ENCODE measurements around the gene SMPDL3A.
"Not testable (repeated sequence)": the region's sequence is repeated elsewhere in the genome, so short reads cannot be mapped to it uniquely, and the experiment has no call there.

Gene SMPDL3A

GRCh38 chr6:122747573-122747972 lies 41.5 kb upstream of the SMPDL3A start:
- intact Hi-C loops (cut with DNase I; ENCODE audit: low total_unique reads), result no loop called here
- H3K9me3 ChIP-seq, result no peaks in the 10 kb centered on the region
- no peak for TF ChIP-seq CTCF (IDR thresholded peaks at IDR 0.05)
- no peak overlapping the region for H3K4me3 ChIP-seq
- no peak for DNase-seq
- no peaks in the 10 kb centered on the region for H3K4me1 ChIP-seq
- H3K27ac ChIP-seq, result no peak overlapping the region
- H3K36me3 ChIP-seq, result no peaks in the 10 kb centered on the region
- no peaks in the 10 kb centered on the region for H3K27me3 ChIP-seq

GRCh38 chr6:122748945-122749344 lies 40.1 kb upstream of the SMPDL3A start:
- H3K4me1 ChIP-seq; H3K27me3 ChIP-seq; H3K9me3 ChIP-seq; intact Hi-C loops (cut with DNase I; ENCODE audit: low total_unique reads); H3K36me3 ChIP-seq; DNase-seq; H3K27ac ChIP-seq; H3K4me3 ChIP-seq: not testable (repeated sequence)

- Histone ChIP-seq H3K4me3 (no peak overlapping the region), H3K4me1 (peaks cover 0 to 4% (median 0%) of the 10 kb centered on the region in 4 donors), H3K27me3 (no peaks in the 10 kb centered on the region), H3K27ac (no peak overlapping the region), H3K9me3 (no peaks in the 10 kb centered on the region), H3K36me3 (no peaks in the 10 kb centered on the region)
- intact Hi-C loops (cut with DNase I; ENCODE audit: low total_unique reads), result no loop called here
- DNase-seq, result no peak
- TF ChIP-seq CTCF (IDR thresholded peaks at IDR 0.05), result no peak
Measured at GRCh38 chr6:122749451-122750050, 39.5 kb upstream of the SMPDL3A start.

GRCh38 chr6:122751326-122751725 lies 37.7 kb upstream of the SMPDL3A start:
- no peak for TF ChIP-seq CTCF (IDR thresholded peaks at IDR 0.05)
- Histone ChIP-seq H3K27me3 (no peaks in the 10 kb centered on the region), H3K27ac (no peak overlapping the region), H3K9me3 (no peaks in the 10 kb centered on the region), H3K4me3 (no peak overlapping the region), H3K4me1 (peaks cover 0 to 4% (median 0%) of the 10 kb centered on the region in 4 donors), H3K36me3 (no peaks in the 10 kb centered on the region)
- intact Hi-C loops (cut with DNase I; ENCODE audit: low total_unique reads), result no loop called here
- DNase-seq, result no peak

- no peak overlapping the region for H3K27ac ChIP-seq
- intact Hi-C loops (cut with DNase I; ENCODE audit: low total_unique reads), result no loop called here
Measured at GRCh38 chr6:122752459-122752858, 36.6 kb upstream of the SMPDL3A start.

More at GRCh38 chr6:122752459-122752858, 36.6 kb upstream of the SMPDL3A start:
- Histone ChIP-seq H3K4me3 (no peak overlapping the region), H3K36me3 (no peaks in the 10 kb centered on the region), H3K4me1 (peaks cover 0 to 4% (median 0%) of the 10 kb centered on the region in 4 donors), H3K27me3 (no peaks in the 10 kb centered on the region), H3K9me3 (no peaks in the 10 kb centered on the region)
- no peak for TF ChIP-seq CTCF (IDR thresholded peaks at IDR 0.05)
- no peak for DNase-seq

Measured in tibial artery (tissue), 4 donors.